Mucosa of gallbladder (tissue), 1 donor: ENCODE data around the gene MAP3K20. TPM values are rescaled to one million over a fixed set of nuclear protein-coding genes. Genes with fewer than 3 reads are reported as not detected.
"Not testable (repeated sequence)": the region's sequence is repeated elsewhere in the genome, so short reads cannot be mapped to it uniquely, and the experiment has no call there.

Source experiments
- DNase-seq: peaks from one replicate; pipeline ENCODE4 v3.0.0-alpha.2; 2020; ENCODE audit warnings: low spot score
- total RNA-seq: library from RNA; stranded (reverse); gene quantifications from one replicate; pipeline ENCODE4 v1.2.1, GENCODE V29; 2021
- donor health status: DM: no; HTN: no; CAD: no.

MAP3K20 gene
- total RNA-seq, 1 donor from 2014 or later: 90.0 TPM

DNA sequence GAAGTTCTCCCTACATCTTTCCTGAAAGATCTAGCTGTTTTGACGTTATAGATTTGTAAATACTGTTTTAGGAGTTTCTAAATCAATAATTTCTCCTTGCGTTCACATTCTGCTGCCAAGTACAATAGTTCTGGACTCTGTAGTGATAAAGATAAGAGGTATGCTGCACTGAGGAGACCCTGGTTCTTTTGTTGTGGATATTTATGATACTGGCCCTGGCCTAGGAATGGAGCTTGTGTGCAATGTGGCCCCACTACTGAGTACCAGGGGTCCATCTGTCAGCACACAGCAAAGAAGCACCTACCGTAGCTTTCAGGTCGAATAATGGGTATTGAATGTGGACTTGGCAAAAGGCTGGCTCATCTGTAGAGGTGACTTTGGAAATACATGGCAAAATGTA lies 85.0 kb downstream of the MAP3K20 start:
- no peak for DNase-seq

DNA sequence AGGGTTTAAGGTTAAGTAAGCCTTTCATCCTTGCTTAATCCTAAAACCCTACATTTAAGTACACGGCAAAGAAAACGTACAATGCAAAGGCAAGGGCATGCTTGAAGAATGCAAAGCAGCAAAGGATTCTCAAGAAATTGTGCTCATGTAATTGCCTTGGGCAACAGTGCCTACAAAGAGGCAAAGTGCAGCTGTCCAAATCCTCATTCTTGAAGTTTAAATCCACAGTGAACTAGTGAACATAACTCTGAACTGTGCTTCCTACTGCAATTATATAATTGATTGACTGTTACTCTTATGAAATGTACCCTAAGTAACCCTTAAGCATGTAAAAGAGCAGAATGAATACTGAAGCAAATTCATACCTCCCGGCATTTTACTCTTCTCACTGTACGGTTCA lies 85.4 kb downstream of the MAP3K20 start:
- no peak for DNase-seq

DNA sequence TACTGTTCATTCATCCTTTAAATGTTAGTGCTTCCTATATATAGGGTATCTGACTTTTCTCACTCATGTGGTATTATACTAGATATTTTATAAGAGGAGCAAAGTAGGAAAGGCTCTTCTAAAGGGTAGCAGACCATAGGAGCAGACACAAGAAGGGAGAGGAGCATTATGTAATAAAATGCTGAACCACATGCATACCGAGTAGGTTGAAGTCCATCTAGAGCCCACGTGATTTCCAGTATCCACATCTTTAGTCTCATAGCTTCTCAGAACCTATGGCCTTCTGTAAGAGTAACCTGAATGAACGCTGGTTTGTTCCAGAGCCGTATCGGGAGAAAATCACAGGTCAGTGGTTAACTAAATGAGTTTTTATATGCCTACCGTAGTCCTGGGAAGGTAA lies 85.9 kb downstream of the MAP3K20 start:
- DNase-seq: no peak

DNA sequence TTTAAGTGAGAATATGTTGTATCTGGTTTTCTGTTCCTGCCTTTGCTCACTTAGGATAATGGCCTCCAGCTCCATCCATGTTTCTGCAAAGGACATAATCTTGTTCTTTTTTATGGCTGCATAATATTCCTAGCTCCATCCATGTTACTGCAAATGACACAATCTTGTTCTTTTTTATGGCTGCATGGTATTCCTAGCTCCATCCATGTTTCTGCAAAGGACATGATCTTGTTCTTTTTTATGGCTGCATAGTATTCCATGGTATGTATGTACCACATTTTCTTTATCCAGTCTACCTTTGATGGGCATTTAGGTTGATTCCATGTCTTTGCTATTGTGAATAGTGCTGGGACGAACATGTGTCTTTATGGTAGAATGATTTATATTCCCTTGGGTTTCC lies 87.7 kb downstream of the MAP3K20 start:
- DNase-seq: not testable (repeated sequence)

DNA sequence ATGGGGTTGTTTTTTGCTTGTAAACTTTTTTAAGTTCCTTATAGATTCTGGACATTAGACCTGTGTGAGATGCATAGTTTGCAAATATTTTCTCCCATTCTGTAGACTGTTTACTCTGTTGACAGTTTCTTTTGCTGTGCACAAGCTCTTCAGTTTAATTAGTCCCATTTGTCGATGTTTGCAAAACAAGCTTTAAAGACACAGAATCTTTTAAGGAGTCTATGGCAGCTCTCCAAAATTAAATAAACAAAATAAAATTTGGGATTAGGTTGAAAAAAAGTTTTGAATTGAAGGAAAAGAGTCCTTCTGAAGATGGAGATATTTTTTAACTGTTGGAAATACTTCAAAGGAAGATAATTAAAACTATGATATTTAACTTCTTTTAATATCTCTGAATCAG lies 88.8 kb downstream of the MAP3K20 start:
- DNase-seq: no peak

DNA sequence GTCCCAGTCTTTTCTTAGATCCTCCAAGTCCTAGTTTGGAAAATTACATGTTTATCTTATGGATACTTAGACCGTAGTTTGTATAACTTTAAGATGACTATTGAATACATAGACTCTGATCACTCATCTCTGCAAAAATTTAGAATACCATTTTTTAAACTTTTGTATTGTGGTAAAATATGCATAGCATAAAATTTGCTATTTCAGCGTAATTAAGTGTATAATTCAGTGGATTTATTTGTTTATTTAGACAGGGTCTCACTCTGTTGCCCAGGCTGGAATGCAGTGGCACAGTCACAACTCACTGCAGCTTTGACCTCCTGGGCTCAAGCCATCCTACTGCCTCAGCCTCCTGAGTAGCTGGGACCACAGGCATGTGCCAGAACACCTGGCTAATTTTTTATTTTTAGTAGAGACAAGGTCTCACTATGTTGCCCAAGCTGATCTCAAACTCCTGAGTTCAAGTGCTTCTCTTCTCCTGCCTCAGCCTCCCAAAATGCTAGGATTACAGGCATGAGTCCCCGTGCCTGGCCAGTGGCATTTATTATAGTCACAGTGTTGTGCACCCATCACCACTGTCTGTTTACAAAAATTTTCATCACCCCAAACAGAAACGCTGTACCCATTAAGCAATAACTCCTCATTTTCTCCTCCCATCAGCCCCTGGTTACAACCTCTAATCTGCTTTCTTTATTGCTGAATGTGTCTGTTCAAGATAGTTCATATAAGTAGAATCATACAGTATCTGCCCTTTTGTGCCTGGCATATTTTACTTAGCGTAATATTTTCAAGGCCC lies 90.0 kb downstream of the MAP3K20 start:
- DNase-seq: no peak

DNA sequence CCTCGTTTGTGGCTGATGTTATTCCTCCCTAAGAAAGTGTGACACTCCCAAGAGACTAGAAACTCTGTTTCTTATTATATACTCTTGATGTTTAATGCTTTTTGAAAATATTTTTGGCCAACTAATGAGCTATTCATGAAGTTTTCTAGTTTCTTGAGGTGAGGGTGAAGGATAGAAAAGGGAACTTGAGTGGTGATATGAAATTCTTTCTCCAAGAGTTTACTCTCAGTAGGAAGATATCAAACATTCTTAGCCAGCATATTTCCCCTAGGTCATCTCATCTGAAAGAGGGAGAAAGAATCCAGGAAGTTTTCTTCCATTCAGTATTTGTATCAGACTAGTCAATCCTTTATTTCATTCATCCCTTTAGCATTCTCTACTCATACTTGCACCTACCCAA lies 95.7 kb downstream of the MAP3K20 start:
- no peak for DNase-seq

DNA sequence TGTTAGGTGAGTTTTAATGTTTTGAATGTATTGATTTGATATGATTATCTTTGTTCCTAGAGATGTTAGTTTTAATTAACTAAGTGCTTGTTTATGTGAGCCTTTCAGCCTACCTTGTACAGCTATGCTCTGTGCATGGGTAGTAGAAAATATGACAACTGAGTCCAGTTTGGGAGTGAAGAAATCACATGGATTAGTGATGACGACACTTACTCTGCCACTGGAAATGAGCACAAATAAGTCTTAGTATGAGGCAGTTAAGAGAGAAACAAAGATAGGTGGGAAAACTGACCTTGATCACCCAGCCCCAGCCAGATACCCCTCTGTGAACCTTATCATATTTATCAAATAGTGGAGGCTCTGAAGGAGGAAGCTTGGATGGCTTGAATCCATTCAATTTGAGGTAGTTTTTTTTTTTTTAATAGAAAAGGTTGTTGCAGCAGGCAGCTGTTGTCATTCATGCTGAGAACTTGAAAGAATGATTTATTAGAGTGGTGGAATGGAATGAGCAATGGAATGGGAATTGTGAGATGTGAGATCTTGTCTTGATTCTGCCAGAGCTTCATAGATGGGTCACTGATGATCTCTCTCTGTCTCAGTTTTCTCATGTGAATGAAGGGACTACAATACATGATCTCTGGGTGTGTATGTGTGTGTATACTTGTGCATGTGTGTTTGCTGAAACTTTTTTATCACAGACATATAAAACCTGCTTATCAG lies 96.4 kb downstream of the MAP3K20 start:
- DNase-seq: no peak

DNA sequence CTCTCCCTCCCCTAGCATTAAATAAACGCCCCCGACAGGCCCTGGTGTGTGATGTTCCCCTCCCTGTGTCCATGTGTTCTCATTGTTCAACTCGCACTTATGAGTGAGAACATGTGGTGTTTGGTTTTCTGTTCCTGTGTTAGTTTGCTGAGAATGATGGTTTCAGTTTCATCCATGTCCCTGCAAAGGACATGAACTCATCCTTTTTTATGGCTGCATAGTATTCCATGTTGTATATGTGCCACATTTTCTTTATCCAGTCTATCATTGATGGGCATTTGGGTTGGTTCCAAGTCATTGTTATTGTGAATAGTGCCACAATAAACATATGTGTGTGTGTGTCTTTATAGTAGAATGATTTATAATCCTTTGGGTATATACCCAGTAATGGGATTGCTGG lies 98.7 kb downstream of the MAP3K20 start:
- DNase-seq: not testable (repeated sequence)

DNA sequence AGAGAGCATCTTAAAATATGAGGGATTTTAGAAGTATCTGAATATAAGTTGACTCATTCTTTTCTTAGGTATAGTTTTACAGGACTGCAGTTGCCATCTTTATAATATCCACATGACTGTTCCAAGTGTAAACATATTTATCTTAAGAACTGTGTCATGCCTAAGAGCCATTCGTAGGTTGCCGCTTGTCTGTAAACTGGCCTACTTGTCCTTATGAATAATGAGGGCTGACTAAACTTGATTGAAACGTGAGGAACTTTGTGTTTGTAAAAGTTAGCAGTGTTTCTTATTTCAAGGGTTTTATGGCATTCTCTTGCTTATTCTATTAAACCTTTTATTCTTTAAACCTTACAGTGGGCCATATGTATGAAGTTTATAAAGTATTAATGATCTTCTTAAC lies 99.6 kb downstream of the MAP3K20 start:
- no peak for DNase-seq

DNA sequence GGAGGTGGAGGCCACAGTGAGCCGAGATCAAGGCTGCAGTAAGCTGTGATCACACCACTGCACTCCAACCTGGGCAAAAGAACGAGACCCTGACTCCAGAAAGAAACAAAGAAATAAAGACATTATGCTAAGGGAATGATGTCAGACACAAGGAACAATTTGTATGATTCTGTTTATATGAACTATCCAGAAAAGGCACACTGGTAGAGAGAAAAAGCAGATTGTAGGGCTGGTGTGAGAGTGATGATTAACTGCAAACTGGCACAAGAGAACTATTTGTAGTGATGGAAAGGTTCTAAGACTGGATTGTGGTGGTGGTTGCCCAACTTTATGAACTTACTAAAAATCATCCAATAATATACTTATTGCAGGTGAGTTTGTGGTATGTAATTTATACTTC lies 106.3 kb downstream of the MAP3K20 start:
- DNase-seq: no peak

DNA sequence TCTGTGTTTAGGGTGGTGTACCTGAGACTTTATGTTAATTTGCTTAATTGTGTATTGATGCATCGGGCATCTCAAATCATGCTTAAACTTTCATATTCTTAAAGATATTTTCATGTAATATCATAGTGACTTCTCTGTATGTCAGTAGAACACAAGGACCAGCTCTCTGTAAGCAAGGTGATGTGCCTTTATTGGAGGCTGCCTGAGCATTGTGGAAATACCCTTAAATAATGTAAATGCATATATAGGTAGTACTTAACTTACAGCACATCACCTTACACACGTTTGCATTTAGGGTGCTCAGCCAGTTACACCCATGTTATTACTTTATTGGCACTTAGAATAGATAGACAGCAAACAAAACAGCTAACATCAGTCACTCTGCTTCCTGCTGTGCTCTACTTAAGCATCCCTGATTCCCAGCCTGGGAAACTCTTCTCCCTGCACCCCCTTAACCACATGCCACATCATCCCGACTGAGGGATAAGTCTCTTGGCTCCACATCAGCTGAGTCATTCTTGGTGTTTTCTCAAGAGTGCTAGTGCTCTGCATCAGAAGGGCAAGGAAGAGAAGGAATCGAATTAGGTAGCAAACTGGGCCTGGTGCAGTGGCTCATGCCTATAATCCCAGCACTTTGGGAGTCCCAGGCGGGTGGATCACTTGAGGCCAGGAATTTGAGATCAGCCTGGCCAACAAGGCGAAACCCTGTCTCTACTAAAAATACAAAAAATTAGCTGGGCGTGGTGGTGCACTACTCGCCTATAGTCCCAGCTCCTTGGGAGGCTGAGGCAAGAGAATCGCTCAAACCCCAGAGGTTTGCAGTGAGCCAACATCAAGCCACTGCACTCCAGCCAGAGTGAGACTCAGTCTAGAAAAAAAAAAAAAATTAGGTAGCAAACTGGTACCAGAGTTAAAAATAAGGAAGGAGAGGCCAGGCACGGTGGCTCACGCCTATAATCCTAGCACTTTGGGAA lies 108.7 kb downstream of the MAP3K20 start:
- DNase-seq: peak; percentile 53

DNA sequence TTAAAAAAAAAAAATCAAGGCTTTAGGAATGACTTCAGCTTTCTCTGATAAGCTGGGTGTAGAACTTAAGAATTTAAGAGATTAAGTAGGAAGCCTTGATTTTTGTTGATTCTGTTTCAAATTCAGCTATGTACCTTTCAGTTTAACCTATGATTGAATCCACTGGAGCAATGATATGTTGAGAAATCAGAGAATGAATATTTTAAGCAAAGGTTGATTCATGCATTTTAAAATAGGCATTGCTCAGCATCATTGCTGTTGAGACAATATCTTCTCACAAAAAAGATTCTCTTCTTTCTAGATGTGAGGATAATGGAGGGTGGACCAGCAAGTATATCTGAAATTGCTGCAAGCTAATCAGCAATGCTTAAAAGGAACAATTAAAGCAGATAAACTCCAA lies 109.8 kb downstream of the MAP3K20 start:
- DNase-seq: no peak

DNA sequence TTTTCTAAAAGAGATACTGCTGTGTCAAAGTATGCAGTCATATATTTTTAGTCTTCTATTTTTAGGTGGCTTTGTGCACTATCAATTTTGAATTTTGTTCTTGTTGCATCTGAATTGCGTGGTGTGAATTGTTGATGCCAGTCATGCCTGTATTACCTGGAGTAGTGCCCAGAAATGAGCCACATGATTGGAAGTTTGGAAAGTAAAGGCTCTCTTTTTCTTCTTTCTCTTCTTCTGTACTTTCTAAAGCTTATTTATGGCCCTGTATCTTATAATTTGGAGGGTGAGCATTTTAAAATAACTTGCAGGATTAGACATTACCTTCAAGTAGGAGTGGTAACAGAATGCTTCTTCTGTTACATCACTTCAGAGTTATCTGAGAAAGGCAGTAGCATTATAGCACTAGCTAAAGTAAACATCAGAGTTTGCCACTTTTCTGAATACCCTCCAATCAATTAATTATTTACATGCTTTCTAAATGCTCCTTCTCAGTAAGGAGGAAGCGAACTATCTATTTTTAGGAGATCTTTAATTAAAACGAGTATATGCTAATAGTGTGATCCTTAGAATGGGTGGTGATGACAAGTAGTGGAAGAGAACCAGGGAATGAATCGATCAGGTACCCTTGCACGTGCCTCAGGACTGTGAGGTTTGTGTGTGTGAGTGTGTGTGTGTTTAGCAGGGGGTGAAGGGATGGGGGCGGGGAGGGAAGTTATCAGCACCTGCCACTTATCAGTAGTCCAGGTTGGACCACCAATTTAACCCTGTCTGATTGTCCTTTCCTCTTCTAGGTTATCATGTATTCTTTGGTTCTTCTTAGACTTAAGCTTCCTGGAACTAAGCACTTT lies 112.5 kb downstream of the MAP3K20 start:
- peak; percentile 35 for DNase-seq

DNA sequence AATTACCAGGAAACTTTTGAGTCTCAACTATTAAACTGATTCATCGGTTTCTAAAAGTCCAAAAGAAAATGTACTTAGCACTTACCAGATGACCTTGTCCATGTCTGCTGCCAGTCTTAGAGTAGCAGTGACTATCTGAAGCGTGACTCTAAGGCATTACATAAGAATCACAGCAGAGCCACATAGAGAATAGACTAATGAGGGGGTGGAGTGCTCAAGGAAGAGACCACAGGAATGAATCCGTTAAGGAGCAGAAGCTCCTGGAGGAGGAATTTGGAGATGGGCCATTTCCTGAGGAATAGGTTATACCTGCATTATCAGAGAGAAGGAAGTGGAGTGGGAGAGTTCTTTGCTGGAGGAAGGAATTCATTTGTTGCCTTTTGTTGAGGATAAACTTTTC lies 116.0 kb downstream of the MAP3K20 start:
- no peak for DNase-seq

DNA sequence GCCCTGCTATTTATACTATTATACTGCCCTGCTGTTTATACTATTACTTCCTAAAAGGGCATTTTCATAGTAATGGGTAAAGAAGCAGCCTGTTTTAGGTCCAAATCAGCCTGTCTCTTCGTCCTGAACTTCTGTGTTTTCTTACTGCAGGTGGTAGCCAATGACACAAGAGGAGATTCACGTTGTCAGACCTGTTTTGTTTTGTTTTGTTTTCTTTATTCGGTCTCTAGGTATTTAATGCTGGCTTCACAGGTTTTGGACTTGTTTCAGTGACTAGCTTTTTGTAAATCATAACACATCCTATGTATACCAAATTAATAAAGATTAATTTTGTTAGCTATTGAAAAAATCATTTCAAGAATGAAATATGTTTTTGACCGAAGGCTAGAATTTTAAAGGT lies 116.4 kb downstream of the MAP3K20 start:
- no peak for DNase-seq

DNA sequence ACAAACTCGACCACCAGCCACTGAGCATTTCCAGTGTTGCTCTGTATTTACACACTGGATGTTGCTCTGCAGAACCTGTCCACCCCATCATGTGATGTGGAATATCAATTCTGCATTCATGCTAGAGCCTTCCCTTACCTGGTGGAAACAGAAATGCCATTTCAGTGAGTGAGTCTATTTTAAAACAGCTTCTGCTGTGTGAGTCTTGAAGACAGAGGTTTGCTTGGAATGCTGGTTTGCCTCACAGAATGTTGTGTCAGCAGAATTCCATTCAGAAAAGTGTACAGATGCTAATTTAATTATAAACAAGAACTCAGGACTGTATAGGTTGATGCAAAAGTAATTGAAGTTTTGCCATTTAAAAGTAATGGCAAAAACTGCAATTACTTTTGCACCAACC lies 118.3 kb downstream of the MAP3K20 start:
- no peak for DNase-seq

DNA sequence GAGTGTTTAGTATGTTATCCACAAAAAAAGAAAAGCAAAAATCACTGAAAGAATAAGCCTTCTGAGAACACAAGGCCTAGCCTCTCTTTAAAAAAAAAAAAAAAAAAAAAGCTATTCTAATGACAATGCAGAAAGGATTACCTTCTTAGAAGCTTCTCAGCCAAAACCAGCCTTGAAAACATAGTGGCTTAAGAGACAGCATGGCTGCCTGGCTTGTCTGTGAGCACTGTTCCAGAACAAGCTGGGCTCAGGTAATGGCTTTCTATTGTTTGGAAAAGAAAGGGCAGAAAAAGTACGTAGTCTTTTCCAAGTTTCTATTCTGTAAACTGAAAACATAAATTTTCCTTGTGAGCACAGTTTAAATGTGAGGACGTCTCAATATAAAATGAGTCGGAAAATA lies 119.5 kb downstream of the MAP3K20 start:
- DNase-seq: no peak

DNA sequence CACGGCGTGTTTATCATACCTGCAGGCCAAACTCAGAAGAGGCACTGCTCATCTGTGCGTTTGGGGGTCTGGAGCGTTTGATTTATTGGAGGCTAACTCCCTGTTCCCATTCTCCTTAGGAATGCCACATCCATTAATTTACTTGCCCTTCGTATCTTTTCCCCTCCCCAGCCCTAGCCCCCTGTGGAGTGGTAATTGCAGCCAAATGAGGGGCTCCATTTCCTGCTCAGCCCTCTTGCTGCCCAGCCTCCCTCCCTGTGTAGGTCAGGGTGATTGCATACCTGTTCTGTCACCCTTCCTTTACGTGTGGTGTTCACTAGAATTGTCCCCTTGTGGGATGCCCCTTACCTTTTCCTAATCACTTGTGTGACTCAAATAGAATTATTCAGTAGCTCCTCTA lies 120.4 kb downstream of the MAP3K20 start:
- DNase-seq: no peak

DNA sequence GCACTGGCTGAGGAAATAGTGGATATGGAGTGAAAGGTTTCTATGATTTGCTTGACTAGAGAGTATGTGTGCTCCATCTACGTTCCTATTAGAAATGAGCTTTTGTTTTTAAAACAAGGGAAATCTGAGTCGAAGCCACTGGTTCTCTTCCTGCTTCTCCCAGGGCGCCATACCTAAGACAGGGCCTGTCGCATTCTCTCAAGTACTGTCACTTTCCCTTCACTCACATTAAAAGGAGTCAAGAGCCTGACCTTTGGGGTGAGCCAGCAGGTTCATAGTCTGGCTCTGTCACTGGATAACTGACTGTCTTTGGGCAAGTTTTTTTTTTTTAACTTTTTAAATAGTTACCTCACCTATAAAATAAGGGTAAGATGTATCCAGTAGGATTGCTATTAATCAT lies 121.0 kb downstream of the MAP3K20 start:
- DNase-seq: no peak

DNA sequence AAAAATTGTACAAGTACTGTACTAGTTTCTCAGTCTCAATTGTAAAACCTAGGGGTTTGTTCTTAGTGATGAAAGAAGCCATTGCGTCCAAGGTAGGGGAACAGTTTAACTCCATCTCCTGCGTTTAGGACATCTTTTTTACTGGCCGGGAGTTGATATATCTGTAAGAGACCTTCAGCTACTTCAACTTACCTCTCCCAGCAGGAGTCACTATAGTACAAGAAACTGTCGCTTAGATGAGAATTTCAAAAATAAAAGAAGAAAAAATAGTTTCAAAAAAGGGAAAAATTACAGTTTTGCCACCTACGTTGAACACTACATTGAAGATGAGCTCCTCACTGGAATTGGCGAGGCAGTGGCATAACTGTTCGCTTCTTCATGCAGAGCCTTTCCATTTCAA lies 122.7 kb downstream of the MAP3K20 start:
- DNase-seq: no peak
